HG03432 (cell line): ENCODE results near the gene CCIN.

Source experiments
- ATAC-seq: cut with Tn5 transposase; IDR thresholded peaks from one replicate; pipeline ENCODE4 v1.9.1; 2021; ENCODE audit warnings: mild to moderate bottlenecking, moderate library complexity; ENCODE audit not compliant: unreplicated experiment

The CCIN gene

DNA sequence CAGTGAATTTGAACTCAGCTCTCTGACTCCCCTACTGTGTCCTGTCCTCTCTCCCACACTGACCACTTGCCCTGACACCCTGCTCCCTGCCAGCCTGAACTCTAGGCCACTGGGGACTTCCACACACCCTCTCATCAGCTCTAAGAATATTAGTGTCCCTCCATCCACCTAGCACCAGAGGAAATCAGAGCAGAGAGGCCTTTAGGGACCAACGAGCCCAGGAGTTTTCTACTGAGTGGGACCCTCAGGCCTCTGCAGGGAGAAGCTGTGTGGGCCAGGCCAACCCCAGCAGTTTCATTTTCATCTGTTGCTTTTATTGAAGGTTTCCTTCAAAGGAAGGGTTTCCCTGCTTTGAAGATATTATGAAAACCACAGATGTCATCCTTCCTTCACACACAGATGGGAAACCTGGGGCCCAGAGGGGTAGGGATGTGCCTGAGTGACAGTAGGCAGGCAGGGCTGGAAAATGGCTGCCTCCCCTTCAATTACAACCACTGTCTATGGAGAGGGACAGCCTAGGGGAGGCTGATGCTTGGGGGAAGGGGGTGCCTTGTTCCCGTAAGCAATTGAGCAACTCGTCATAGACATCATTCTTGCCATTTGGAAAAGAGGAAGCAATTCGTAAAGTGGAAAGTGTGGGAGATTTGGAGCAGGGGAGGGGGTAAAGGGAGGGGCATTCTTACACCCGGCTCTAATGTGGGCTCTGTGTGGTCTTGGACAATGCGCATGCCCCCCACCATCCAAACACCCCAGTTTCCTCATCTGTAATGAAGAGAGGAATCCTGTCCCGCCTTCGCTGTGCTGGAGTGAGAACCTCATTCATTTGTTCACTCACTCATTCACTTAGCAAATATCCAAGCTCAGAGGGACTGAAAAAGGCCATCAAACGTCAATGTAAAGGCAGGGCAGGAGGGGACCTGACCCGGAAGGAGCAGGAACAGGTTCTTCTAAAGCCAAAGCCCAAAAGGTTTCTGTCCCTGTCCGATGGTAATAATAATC, 28.8 kb upstream of the CCIN start:
- no peak for ATAC-seq

DNA sequence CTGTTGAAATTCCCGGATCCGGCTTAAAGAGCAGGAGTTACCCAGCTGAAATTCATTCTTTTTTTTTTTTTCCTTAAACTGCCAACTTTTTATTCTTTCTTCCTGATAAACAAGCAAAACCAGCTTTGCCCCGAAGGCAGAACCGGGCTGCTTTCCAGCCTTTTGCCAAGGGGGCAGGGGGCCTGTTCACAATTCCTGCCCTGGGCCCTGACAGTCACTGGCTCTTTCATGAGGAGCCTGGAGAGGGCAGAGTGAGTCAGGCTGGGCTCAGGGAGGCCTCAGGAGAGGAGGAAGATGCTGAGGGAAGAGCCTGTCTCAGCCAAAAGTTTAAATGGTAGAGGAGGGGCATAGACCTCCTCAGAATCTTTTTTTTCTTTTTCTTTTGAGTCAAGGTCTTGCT, 27.9 kb upstream of the CCIN start:
- no peak for ATAC-seq

DNA sequence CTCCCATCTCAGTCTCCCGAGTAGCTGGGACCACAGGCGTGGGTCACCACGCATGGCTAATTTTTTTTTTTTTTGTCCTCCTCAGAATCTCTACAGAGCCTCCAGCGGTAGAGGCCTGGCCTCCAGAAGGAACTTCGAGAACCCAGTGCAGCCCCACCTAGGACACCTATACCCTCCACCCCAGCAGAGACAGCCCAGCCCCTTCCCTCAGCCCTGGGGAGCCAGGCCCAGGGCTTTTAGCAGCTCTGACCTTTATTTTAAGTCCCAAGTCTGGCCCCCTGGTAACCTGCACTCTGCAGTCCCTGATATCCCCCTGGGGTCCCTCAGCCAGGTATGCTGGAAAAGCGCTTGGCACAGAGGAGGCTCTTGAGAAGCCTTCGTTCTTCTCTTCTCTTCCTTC, 27.4 kb upstream of the CCIN start:
- ATAC-seq: no peak

DNA sequence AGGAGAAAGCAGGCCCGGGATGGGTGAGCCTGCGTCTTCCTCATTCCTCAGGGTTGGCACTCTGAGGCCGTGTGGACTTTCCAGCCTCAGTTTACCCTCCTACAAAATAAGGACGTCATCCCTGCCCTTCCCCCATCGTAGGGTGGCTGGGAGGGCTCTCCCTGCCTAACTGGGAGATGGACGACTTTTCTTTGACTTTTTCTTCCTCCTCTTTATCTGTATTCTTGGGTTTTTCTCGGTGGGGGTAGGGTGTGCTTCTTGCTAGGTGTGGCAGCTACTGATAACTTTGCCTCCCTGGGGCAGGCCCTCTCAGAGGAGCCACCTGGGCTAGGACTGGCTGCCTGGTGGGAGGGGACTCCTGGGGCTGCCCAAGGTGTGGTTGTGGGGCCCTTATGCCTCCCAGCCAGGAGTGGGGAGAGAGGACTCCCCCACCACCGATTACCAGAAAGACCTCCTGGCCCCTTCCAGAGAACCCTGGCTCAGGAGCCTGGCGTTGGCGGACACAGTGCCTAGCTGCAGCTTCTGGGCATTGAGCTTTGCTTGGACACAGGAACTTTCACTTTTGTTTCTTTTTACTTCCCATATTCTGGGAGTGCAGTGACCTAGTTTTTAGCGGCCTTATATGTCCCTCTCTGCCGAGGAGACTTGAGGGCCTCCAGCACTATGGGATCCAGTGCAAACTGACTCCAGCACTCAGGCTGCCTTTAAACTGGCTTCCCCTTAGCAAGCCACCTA, 26.5 kb upstream of the CCIN start:
- no peak for ATAC-seq

DNA sequence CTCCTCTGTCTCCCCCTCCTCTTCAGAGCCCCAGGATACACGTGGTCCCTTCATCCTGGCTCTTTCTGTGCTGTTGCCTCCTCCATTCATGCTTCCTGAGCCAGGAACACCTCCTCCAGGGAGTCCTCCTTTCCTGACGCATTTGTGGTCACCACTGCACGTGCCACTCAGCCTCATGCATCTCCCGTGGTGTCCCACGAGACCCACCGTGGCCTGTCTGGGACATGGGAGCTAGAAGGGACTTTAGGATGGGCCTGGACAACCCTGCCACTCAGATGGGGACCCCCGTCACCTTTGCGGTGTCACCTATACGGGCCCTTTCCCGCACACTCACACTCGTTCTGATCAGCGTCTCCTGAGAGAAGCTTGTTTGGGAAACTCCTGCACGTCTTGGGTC, 25.9 kb upstream of the CCIN start:
- no peak for ATAC-seq

DNA sequence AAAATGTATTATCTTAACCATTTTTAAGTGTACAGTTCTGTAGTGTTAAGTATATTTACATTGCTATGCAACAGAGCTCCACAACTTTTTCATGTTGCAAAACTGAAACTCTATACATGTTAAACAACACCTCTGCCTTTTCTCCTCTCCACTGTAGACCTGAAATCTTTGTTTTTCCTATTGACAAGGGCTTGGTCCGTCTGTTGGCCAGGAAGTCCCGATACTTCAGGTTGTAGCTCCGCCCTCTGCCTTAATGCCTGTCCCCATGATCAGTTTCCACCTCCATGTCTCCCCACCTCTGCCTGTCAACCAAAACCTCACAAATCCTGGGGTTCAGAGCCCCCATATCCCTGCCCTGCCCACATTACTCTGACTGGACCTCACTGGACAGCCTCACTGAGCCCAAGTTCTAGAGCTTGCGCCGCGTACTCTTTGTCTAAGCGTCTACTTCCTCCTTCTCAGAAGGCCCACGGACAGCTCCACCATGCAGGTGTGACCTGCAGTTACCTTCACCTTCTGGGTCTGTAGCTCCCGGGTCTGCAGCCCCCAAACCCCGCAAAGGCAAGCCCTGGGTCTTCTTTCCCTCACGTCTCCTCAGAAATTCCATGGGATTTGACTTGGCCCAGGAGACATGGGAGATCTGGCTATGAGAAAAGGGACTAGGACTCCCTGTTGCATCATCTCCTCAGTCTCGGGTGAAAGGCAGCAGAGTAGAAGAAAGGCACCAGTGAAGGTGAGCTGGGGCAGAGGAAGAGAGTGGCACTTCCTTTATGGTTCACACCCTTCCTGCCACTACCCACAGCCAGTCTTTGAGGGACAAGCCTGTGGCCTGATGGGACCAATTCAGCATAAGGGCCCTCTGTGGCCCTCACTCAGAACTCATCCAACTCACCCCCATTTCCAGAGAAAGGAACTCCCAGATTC, 24.6 kb upstream of the CCIN start:
- ATAC-seq: no peak

DNA sequence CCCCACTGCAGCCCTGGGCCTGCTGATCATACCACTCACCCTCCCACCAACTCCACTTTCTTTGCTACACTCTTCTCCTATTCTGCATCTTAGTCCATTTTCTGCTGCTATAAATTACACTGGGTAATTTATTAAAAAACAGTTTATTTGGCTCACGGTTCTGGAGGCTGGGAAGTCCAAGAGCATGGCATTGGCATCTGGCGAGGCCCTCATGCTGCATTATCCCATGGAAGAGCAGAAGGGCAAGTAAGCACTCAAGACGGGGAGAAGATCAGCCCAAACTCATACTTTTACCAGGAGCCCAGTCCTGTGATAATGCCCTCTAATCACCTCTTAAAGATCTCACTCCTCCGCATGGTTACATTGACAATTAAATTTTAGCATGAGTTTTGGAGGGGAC, 23.2 kb upstream of the CCIN start:
- ATAC-seq: no peak

DNA sequence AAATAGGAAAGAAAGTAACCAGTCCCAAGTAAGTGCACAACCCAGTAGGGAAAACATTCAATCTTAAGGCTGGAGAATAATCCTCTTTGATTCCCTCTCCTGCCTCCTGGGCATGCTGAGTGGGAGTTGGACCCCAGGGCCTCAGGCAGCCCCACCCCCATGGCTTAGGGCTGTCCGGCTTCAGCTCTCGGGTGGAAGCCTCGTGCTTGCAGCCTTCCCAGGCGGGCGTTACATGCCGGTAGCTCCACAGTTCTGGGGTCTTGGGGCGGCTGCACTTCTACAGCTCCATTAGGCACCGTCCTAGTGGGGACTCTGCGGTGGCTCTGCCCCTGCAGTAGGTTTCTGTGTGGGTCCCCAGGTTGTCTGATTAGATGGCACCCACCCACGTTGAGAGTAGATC, 22.5 kb upstream of the CCIN start:
- ATAC-seq: no peak

DNA sequence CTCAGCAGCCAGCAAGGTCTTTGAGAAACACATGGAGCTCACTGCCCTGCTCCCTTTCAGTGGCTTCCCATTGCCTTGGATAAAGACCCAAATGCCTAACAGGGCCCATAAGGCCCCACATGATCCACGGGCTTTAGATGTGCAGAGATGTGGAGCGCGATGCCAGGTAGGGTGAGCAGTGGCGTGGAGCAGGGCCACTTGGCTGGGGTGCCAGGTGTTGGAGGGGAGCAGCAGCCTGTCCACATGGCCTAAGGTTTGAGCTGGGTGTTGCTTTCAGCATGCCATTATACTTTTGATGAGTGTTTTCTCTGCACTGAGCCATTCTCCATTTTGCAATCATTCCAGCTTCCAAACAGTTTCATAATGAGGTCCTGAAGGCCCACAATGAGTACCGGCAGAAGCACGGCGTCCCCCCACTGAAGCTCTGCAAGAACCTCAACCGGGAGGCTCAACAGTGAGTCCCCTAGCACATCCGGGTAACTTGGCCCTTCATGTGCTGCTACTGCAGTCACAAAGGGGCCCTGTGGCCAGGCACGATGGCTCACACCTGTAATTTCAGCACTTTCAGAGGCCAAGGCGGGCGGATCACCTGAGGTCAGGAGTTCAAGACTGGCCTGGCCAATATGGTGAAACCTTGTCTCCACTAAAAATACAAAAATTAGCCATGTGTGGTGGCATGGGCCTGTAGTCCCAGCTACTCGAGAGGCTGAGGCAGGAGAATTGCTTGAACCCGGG, 21.6 kb upstream of the CCIN start:
- ATAC-seq: no peak

DNA sequence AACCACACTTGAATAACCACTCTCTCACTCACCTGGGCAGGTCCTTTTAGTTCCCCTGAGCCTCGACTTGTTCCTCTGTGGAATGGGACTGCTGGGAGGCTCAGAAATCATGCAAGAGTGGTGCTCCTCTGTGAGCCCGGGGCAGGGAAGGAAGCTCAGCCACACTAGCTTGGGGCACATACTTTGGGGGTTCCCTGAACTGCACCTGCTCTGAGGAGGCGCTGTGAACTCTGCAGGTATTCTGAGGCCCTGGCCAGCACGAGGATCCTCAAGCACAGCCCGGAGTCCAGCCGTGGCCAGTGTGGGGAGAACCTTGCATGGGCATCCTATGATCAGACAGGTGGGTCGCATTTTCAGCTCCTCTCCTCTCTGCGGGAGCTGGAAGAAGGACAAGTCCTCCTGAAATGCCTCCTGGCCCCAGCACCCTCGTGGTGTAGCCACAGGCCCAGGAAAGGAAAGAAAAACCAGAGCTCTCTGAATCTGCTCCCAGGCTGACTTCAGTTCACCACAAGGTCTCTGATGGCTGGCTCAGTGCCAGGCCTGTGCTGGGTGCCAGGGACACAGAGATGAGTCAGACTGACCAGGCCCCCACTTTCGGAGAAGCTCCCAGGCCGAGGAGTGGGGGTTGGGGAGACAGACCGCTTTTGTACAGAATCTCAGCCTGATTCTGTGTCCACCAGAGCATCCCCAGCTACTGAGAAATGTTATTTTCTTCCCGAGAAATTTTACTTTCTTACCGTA, 20.7 kb upstream of the CCIN start:
- peak; percentile 46 for ATAC-seq

DNA sequence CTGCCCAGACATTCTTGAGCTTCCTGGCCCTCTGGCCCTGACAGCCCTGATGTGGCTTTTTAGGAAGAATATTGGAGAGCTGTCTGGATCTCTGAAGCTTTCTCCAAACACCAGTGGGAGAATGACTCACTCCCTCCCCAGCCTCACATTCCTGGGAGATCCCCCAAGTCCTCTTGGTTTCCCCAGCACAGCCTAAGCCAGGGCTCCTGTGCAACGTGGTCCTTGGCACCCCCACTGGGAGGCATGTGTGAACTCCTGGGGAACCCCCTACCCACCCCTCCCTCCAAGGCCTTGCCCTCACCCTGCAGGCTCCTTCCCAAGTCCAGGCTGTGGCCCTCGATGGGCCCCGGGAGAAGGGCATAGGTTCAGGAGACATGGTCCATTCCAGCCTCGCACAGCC, 20.0 kb upstream of the CCIN start:
- ATAC-seq: no peak

DNA sequence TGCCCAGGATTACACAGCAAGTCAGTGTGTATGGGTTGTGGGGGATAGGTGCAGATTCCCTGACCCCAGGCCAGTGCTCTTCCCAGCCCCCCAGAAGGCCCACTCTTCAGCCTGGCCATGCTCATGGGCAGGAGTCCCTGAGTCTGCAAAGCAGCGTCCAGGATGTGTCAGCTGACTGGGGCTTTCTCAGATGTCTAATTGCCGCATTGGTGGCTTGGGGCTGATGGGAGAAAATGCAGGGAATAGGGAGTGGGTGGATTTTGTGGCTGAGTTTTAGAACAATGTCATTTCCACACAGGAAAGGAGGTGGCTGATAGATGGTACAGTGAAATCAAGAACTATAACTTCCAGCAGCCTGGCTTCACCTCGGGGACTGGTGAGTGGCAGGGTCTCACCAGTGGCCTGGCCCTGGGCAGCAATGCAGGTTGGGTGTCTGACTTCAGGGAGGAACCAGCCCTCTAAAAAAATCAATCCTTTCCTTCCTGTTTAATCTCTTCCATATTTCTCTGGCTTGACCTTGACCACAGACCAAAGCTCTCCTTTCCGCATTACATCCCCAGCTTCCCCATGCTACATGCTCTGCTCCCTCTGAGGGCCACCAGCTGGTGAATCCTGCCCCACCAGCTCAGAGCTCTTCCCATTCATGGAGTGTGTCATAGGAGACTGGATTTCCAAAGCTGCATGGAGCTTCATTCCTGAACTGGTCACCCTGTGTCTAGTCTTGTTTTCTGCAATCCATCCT, 18.4 kb upstream of the CCIN start:
- no peak for ATAC-seq

DNA sequence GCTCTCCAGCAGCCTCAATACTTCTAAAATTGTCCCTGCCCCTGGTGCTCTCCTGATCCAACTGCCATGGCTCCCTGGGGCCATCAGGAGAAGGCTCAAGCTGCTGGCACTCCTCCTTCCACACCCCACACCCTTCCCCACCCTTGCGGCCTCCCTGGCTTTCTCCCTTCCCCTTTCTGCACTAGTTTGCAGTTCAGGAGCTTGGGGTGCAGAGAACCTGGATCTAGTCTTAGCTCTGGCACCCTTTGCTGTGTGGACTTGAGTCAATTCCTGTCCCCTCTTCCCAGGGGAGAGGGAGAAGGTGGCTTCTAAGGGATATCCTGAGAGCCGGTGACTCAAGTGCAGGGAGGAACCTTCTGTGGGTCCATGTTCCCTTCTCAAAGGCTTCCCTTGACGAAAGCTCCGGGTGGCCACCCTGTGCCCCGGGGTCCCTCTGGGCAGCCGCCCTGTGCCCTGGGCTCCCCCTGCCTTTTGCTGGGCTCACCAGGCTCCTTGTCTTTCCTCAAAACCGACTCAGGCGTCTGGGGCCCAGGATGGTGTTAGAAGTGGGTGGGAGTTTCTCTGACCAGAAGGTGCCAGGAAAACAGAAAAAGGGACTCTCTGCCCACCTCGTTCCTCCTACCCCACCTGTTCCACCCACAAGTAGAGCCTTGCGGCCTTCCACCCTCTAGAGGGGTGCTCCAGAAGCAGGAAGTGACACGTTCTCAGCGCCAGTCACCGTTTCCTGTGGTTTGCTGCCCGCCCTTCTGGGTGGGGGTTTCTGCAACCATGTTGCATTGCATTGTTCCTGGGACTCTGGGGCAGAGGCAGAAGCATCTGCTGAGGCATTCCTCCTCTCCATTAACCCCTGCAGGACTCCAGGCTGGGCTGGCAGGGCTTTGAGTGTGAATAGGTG, 17.6 kb upstream of the CCIN start:
- peak; percentile 83 for ATAC-seq

DNA sequence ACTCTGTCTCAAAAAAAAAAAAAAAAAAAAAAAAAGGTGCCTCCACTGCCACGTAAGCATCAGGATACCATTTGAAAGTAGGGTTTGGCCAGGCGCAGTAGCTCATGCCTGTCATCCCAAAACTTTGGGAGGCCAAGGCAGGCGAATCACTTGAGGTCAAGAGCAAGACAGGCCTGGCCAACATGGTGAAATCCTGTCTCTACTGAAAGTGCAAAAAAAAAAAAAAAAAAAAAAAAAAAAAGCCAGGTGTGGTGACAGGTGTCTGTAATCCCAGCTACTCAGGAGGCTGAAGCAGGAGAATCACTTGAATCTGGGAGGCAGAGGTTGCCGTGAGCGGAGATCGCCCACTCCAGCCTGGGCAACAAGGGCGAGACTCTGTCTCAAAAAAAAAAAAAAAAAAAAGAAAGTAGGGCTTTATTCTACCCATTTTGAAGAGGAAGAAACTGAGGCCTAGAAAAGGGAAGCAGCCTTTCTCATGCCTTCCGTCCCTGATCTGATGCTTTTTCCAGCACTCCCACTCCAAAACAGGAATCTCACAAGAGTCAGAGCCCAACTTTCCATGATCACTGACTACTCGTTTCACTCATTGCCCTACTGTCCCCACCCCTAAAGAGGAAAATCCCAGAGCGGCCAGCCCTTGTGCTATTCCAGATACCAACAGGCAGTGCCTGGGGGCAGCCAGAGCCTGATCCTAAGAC, 16.3 kb upstream of the CCIN start:
- ATAC-seq: no peak

DNA sequence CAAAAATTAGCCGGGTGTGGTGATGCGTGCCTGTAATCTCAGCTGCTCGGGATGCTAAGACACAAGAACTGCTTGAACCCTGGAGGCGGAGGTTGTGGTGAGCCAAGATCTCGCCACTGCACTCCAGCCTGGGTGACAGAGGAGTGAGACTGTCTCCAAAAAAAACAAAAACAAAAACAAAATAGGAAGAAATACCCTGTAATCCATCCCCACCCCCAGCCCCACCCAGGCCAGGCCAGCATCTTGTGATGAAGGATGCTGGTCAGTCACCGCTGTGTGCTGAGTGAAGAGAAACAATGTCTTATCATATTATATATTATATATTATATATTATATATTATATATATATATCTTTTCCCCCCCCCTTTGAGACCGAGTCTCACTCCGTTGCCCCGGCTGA, 15.4 kb upstream of the CCIN start:
- no peak for ATAC-seq

DNA sequence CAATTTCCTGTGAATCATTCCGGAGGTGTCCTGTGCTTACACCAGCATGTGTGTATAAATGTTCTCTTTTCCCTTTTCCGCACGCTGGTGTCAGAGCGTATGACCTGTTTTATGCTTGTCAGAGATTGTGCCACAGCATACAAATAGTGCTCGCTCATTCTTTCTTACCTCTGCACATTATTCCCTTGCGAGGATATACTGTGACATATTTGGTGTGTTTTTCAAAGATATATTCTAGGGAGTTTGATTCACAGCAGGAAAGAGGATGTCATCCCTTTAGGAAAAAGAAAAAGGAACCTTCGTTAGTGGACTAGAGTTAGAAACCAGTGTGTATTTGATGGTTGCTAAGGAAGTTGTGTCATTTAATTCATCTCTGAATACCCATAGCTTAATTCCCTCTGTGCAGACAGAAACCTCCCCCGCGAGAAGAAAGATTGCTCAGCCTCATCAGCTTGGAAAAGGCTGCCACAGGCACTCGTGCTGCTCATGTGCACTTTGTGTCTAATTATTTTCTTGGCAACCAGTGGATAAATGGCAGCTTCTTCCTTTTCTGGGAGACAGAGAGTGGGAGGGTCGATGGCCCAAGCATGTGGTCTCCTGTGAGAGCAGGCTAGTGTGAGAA, 14.7 kb upstream of the CCIN start:
- no peak for ATAC-seq

DNA sequence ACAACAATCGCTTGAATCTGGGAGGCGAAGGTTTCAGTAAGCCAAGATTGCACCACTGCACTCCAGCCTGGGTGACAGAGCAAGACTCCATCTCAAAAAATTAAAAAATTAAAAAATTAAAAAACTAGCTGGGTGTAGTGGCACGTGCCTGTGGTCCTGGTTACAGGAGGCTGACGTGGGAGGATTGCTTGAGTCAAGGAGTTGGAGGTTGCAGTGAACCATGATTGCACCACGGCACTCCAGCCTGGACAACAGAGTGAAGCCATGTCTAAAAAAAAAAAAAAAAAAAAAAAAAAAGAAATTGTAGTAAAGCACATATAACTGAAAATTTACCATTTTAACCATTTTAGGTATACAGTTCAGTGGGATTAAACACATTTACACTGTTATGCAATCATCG, 13.1 kb upstream of the CCIN start:
- ATAC-seq: no peak
